HG02798 (cell line): ENCODE measurements around the gene SIGLEC11.
"Not testable (repeated sequence)": the region's sequence is repeated elsewhere in the genome, so short reads cannot be mapped to it uniquely, and the experiment has no call there.

Experiments
- ATAC-seq: cut with Tn5 transposase; IDR thresholded peaks from one replicate; pipeline ENCODE4 v1.9.1; 2021; ENCODE audit warnings: mild to moderate bottlenecking; ENCODE audit not compliant: unreplicated experiment, poor library complexity

Gene SIGLEC11

DNA sequence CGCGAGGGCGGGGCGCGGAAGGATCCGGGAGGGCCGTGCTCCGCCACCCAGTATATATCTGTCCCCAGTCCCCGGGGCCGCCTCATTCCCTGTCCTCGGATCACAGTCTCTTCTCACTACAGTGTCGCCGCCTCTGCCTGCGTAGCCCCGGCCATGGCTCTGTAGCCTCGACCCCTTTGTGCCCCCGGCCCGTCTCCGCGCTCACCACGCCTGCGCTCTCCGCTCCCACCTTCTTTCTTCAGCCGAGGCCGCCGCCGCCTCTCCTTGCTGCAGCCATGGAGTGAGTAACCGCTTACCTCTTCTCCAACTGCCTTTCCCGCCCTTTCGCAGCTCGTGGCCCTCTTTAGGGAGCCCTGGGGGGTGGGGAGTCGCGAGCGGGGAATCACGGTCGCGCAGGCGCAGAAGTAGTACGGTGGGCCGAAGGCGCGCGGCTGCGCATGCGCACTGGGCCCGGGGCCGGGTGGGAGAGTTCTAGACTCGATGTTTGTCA, 31.8 kb downstream of the SIGLEC11 start, which contains the start of the genes ATF5 and NUP62:
ATF5 (plus strand) TSS at position 85 of the 490 bp plus-strand sequence. CDS start 1,646 bp downstream, outside the sequence.
NUP62 (minus strand) TSS at position 384 of the 490 bp plus-strand sequence. CDS start 19,697 bp downstream, outside the sequence.
- peak; percentile 66 for ATAC-seq

GRCh38 chr19:49927526-49928264, 33.3 kb downstream of the SIGLEC11 start:
- ATAC-seq = no peak

GRCh38 chr19:49926515-49926914, 34.5 kb downstream of the SIGLEC11 start:
- ATAC-seq = no peak

- no peak for ATAC-seq
These were observed 35.5 kb downstream of the SIGLEC11 start for GRCh38 chr19:49925486-49925885.

DNA sequence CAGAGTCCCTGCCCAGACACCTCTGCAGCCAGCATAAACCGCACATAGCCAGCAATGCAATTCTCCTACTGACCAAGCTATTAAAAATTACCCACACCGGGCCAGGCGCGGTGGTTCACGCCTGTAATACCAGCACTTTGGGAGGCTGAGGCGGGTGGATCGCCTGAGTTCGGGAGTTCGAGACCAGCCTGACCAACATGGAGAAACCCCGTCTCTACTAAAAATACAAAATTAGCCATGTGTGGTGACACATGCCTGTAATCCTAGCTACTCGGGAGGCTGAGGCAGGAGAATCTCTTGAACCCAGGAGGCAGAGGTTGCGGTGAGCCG, 36.1 kb downstream of the SIGLEC11 start:
- not testable (repeated sequence) for ATAC-seq

GRCh38 chr19:49924004-49924880, 36.7 kb downstream of the SIGLEC11 start:
- ATAC-seq = no peak

GRCh38 chr19:49923055-49924003, 37.6 kb downstream of the SIGLEC11 start:
- ATAC-seq = no peak

- no peak for ATAC-seq
These were observed 38.8 kb downstream of the SIGLEC11 start for GRCh38 chr19:49921871-49922795.

DNA sequence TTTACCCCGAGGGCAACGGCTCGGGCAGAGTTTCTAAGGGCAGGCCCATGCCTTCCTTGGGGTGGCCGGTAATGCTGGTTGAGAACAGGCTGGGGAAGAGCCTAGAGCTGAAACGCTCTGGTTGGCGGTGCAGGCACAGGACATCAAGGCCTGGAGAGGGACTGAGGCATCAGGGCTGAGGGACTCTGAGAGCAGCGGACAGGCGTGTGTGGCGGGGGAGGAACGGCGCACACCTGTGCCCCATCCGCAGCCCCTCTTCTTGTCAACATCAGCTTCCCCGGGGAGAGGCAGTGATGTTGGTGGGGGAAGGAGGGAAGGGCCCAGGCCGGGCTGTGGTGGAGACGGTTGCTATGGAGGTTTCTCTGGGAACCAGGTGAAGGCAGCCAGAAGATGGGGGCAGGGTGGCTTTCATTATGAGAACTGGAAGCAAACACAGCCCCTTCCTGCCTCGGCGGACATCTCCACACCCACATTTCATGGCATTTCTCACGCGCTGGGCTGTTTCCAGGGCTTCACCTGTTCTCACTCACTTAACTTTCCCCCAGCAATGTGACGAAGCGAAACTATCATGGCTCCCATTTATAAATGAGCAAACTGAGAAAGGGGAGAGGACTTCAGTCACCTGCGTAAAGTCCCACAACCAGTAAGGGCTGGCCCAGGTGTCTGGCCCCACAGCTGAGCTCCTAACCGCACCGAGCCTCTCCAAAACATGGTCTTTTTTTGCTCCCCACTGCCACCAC, 40.2 kb downstream of the SIGLEC11 start:
- no peak for ATAC-seq

DNA sequence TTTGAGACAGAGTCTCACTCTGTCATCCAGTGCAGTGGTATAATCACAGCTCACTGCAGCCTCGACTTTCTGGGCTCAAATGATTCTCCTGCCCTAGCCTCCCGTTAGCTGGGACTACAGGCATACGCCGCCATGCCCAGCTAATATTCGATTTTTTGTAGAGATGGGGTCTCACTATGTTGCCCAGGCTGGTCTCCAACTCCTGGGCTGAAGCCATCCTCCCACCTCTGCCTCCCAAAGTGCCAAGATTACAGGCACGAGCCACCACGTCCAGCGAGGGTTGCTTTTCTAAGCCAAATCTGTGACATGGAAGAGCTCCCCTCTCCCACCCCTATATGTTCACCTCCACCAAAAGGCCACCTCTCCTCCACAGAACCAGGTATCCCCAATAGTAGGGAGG, 42.9 kb downstream of the SIGLEC11 start:
- ATAC-seq = no peak

- ATAC-seq = no peak
These were observed 43.9 kb downstream of the SIGLEC11 start for GRCh38 chr19:49916839-49917733.

DNA sequence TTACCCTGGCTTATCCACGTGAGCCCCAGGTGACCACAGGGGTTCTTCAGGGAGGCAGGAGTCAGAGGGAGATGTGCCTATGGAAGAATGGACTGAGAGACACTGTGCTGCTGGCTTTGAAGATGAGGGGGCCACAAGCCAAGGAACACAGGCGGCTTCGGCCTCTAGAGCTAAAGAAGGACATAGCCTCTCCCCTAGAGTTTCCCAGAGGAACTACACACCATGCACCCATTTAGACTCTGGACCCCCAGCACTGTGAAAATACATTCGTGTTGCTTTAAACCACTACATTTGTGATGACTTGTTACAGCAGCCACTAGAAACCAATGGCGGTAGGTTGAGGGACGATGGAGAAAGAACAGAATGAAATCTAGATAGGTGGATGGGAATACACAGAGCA, 45.7 kb downstream of the SIGLEC11 start:
- no peak for ATAC-seq

DNA sequence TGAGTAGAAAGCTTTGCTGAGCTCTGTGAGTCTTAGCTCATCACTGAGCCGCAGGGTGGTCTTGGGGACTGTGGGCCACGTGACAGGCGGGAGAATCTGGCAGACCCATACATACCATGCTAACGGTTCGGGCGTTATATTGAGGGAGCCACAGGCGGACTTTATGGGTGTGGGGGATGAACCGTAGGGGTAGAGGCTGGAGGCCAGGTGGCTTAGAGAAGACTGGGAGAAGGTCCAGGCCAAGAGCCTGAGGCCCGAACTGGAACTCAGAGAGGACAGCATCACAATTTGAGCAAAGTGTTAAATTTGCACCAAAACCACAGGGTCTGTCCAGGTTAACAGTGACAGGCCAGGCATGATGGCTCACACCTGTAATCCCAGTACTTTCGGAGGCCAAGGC, 47.3 kb downstream of the SIGLEC11 start:
- no peak for ATAC-seq

GRCh38 chr19:49912965-49913685, 47.8 kb downstream of the SIGLEC11 start:
- no peak for ATAC-seq

DNA sequence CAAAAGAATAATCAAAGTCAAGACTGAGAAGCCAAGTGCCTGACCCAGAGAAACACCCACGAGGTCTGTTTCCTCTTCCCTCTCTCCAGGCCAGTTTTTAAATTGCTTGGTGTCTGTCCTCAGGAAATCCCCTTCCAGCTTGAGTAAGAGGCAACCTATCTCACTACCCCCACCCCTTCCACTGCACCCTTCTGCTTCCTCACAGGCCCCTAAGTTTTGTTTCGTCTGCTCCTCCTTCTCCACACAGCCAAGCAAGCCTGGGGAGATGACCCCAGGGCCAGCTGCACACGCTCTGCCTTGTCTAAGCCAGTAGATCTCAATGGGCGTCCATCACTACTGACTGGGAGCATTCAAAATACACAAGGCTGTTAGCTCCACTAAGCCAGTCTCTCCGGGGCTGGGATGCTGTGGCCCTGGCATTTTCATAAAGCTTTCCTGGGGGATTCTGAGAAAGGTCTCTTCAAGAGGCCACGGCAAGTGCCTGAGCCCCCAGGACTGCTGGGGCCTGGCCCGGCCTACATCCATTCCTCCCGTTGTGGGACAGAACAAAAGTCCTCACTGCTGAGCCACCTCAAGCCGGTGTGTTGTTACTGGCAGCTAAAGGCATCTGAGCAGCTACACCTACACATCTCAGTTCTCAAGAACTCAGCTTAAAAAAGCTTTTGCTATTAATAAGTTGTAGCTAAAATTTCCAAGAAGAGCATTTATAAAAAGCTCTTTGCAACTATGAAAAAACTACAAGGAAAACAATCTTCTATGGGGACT, 49.4 kb downstream of the SIGLEC11 start:
- peak; percentile 41 for ATAC-seq

GRCh38 chr19:49910179-49910578, 50.8 kb downstream of the SIGLEC11 start:
- no peak for ATAC-seq
